ENCODE data around the gene FAHD1.

- TF ChIP-seq POLR2A (IDR thresholded peaks at IDR 0.05) (no peak), CTCF (IDR thresholded peaks at IDR 0.05) (no peak)
Observed at GRCh38 chr16:1817716-1818115, 9.3 kb upstream of the FAHD1 start.
